Measurements from ENCODE around the gene GNPDA1. TPM values are rescaled to one million over a fixed set of nuclear protein-coding genes. Genes with fewer than 3 reads are reported as not detected.
"Not testable (repeated sequence)": the region's sequence is repeated elsewhere in the genome, so short reads cannot be mapped to it uniquely, and the experiment has no call there.

GNPDA1 gene
- total RNA-seq, 1 donor from 2014 or later = 76.8 TPM

DNA sequence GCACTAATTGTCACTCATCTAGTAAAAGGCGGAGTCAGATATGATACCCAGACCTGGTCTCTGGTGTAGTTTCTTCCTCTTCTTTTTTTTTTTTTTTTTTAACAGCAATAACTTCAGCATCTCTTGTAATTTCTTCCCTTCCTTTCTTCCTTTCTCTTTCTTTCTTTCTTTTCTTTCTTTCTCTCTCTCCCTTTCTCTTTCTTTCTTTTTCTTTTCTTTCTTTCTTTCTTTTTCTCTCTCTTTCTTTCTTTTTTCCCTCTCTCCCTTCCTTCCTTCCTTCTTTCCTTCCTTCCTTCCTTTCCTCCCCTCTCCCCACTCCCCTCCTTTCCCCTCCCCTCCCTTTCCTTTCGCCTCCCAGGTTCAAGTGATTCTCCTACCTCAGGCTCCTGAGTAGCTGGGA is 25.9 kb upstream of the GNPDA1 start:
- H3K9me3 Mint-ChIP-seq = no peaks in the 10 kb centered on the region
- H3K36me3 Mint-ChIP-seq (ENCODE audit: low read depth) = no peaks in the 10 kb centered on the region
- no peak overlapping the region for H3K27ac Mint-ChIP-seq (ENCODE audit: unreplicated experiment)
- DNase-seq (ENCODE audit: low read depth, low spot score) = no peak
- no peak overlapping the region for H3K4me3 Mint-ChIP-seq
- H3K4me1 Mint-ChIP-seq = no peaks in the 10 kb centered on the region
- no peaks in the 10 kb centered on the region for H3K27me3 Mint-ChIP-seq (ENCODE audit: low read depth)
- TF ChIP-seq, protein P1, sequence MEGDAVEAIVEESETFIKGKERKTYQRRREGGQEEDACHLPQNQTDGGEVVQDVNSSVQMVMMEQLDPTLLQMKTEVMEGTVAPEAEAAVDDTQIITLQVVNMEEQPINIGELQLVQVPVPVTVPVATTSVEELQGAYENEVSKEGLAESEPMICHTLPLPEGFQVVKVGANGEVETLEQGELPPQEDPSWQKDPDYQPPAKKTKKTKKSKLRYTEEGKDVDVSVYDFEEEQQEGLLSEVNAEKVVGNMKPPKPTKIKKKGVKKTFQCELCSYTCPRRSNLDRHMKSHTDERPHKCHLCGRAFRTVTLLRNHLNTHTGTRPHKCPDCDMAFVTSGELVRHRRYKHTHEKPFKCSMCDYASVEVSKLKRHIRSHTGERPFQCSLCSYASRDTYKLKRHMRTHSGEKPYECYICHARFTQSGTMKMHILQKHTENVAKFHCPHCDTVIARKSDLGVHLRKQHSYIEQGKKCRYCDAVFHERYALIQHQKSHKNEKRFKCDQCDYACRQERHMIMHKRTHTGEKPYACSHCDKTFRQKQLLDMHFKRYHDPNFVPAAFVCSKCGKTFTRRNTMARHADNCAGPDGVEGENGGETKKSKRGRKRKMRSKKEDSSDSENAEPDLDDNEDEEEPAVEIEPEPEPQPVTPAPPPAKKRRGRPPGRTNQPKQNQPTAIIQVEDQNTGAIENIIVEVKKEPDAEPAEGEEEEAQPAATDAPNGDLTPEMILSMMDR (conservative IDR thresholded peaks at IDR 0.05) = no peak

GRCh38 chr5:142037599-142037998 is 24.8 kb upstream of the GNPDA1 start:
- not testable (repeated sequence) for H3K9me3 Mint-ChIP-seq; H3K36me3 Mint-ChIP-seq (ENCODE audit: low read depth); H3K4me1 Mint-ChIP-seq; DNase-seq (ENCODE audit: low read depth, low spot score); H3K27me3 Mint-ChIP-seq (ENCODE audit: low read depth); H3K4me3 Mint-ChIP-seq; H3K27ac Mint-ChIP-seq (ENCODE audit: unreplicated experiment)

GRCh38 chr5:142036918-142037317 is 24.1 kb upstream of the GNPDA1 start:
- H3K4me1 Mint-ChIP-seq = no peaks in the 10 kb centered on the region
- no peak for DNase-seq (ENCODE audit: low read depth, low spot score)

GRCh38 chr5:142034994-142035393 is 22.2 kb upstream of the GNPDA1 start:
- no peak for DNase-seq (ENCODE audit: low read depth, low spot score)
- Mint-ChIP-seq H3K4me1 (no peaks in the 10 kb centered on the region), H3K36me3 (ENCODE audit: low read depth) (no peaks in the 10 kb centered on the region), H3K9me3 (no peaks in the 10 kb centered on the region), H3K27ac (ENCODE audit: unreplicated experiment) (peak overlapping the region; percentile 46), H3K4me3 (no peak overlapping the region), H3K27me3 (ENCODE audit: low read depth) (no peaks in the 10 kb centered on the region)
- TF ChIP-seq, protein P1 (conservative IDR thresholded peaks at IDR 0.05) = no peak

More at GRCh38 chr5:142036918-142037317, 24.1 kb upstream of the GNPDA1 start:
- Mint-ChIP-seq H3K36me3 (ENCODE audit: low read depth) (no peaks in the 10 kb centered on the region), H3K27ac (ENCODE audit: unreplicated experiment) (no peak overlapping the region), H3K9me3 (no peaks in the 10 kb centered on the region), H3K4me3 (no peak overlapping the region), H3K27me3 (ENCODE audit: low read depth) (no peaks in the 10 kb centered on the region)
- TF ChIP-seq, protein P1 (conservative IDR thresholded peaks at IDR 0.05) = no peak

- DNase-seq (ENCODE audit: low read depth, low spot score); H3K4me3 Mint-ChIP-seq; H3K27me3 Mint-ChIP-seq (ENCODE audit: low read depth); H3K36me3 Mint-ChIP-seq (ENCODE audit: low read depth); H3K9me3 Mint-ChIP-seq; H3K4me1 Mint-ChIP-seq: not testable (repeated sequence)
- H3K27ac Mint-ChIP-seq (ENCODE audit: unreplicated experiment) = peak overlapping the region; percentile 89
Observed at GRCh38 chr5:142033632-142034567, 21.1 kb upstream of the GNPDA1 start.

DNA sequence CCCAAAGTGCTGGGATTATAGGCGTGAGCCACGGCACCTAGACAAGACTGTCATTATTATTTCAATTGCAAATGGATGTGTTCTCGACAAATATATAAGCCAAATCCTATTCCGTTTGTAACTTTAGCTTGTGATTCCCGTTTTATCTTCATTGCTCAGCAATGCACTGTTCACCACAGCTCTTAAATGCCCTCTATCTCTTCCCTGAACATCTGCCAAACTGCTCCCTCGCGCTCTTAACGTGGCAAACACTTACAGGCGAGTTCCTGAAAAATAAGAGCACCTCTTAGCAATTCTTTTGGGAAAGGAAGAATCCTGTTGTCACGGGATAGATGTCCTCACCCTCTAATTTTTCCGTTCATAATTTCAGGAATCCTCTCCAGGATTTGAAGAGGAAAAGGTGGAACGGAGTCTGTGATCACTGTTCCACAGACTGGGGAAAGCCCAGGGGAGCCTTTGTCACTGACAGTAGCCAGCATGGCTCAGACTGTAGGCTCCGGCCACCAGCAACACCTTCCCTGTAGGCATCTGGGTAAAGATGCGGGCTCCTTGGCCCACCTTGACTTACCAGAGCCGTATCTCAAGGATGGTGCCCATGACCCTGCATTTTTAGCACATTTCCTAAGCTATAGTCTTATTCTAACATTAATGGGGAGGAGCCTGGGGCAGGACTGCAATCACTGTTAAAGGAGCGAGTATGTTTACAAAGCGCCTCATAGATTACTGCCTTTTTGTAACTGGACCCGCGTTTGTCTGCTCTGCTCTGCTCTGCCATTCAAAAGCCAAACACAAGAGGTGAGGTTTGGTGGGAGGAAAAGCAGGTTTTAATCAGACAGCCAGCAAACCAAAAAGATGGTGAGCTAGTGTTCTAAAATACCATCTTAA is 20.2 kb upstream of the GNPDA1 start:
- Mint-ChIP-seq H3K4me3 (no peak overlapping the region), H3K9me3 (no peaks in the 10 kb centered on the region), H3K36me3 (ENCODE audit: low read depth) (no peaks in the 10 kb centered on the region), H3K27ac (ENCODE audit: unreplicated experiment) (no peak overlapping the region), H3K4me1 (no peaks in the 10 kb centered on the region), H3K27me3 (ENCODE audit: low read depth) (no peaks in the 10 kb centered on the region)
- TF ChIP-seq, protein P1 (conservative IDR thresholded peaks at IDR 0.05) = no peak
- DNase-seq (ENCODE audit: low read depth, low spot score) = no peak

Measured in neural crest cell (in vitro differentiated cells).